ENCODE data around the gene HPSE.

- no peak for TF ChIP-seq TEAD4 (IDR thresholded peaks at IDR 0.05; ENCODE audit: borderline replicate concordance, insufficient read depth)
- TF ChIP-seq REST (IDR thresholded peaks at IDR 0.05; ENCODE audit: low read depth, low read length): no peak
- TF ChIP-seq CTCF (IDR thresholded peaks at IDR 0.05): no peak
- TF ChIP-seq POLR2AphosphoS5 (IDR thresholded peaks at IDR 0.05; ENCODE audit: low read depth, low read length): no peak
Measured at GRCh38 chr4:83283181-83283580, 51.5 kb downstream of the HPSE start.
